GM12873 (cell line): ENCODE measurements around the gene SRA1.

ENCODE experiments used
- TF ChIP-seq, protein P1 (sequence below): IDR thresholded peaks from 2 replicates; pipeline ENCODE4 v1.5.1; 2012; ENCODE audit warnings: low read depth, mild to moderate bottlenecking, moderate library complexity, low read length, control low read depth; ENCODE audit not compliant: insufficient read depth; ENCODE audit errors: missing control alignments

The SRA1 gene

DNA sequence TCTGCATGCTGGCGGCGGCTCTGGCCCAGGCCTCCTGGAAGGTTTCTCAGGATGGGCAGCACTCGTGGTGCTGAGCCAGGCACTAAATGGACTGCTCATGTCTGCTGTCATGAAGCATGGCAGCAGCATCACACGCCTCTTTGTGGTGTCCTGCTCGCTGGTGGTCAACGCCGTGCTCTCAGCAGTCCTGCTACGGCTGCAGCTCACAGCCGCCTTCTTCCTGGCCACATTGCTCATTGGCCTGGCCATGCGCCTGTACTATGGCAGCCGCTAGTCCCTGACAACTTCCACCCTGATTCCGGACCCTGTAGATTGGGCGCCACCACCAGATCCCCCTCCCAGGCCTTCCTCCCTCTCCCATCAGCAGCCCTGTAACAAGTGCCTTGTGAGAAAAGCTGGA is 10.6 kb upstream of the SRA1 start:
- TF ChIP-seq, protein P1, sequence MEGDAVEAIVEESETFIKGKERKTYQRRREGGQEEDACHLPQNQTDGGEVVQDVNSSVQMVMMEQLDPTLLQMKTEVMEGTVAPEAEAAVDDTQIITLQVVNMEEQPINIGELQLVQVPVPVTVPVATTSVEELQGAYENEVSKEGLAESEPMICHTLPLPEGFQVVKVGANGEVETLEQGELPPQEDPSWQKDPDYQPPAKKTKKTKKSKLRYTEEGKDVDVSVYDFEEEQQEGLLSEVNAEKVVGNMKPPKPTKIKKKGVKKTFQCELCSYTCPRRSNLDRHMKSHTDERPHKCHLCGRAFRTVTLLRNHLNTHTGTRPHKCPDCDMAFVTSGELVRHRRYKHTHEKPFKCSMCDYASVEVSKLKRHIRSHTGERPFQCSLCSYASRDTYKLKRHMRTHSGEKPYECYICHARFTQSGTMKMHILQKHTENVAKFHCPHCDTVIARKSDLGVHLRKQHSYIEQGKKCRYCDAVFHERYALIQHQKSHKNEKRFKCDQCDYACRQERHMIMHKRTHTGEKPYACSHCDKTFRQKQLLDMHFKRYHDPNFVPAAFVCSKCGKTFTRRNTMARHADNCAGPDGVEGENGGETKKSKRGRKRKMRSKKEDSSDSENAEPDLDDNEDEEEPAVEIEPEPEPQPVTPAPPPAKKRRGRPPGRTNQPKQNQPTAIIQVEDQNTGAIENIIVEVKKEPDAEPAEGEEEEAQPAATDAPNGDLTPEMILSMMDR = no peak

DNA sequence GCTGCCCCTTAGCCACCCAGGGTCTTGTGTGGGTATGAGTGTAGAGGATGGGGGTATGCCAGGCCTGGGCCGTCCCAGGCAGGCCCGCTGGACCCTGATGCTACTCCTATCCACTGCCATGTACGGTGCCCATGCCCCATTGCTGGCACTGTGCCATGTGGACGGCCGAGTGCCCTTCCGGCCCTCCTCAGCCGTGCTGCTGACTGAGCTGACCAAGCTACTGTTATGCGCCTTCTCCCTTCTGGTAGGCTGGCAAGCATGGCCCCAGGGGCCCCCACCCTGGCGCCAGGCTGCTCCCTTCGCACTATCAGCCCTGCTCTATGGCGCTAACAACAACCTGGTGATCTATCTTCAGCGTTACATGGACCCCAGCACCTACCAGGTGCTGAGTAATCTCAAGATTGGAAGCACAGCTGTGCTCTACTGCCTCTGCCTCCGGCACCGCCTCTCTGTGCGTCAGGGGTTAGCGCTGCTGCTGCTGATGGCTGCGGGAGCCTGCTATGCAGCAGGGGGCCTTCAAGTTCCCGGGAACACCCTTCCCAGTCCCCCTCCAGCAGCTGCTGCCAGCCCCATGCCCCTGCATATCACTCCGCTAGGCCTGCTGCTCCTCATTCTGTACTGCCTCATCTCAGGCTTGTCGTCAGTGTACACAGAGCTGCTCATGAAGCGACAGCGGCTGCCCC is 10.0 kb upstream of the SRA1 start:
- TF ChIP-seq, protein P1 = no peak

DNA sequence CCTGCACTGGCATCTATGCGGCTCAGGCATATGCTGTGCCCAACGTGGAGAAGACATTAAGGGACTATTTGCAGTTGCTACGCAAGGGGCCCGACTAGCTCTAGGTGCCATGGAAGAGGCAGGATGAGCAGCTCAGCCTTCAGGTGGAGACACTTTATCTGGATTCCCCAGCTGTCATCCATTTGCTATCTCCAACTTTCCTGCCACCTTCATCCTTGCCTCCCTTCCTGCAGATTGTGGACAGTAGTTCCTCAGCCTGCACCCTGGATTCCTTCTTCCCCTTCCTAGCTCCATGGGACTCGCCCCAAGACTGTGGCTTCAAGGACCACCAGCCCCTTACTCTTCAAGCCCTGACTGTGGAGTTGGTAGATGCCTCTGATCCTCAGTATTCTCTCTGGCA is 9.4 kb upstream of the SRA1 start:
- TF ChIP-seq, protein P1 = no peak

DNA sequence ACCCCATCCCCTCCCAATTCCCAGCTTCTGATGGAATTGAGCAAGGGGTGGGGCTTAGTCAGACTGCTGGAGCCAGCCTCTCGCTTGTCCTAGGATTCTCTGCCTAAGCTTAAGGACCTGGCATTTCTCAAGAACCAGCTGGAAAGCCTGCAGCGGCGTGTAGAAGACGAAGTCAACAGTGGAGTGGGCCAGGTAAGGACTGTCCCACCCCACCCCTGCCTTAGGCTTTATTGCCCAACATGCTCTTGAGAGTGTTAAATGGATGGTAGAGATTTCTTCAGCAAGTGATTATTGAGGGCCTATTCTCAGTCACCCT is 8.5 kb upstream of the SRA1 start:
- TF ChIP-seq, protein P1 = no peak

DNA sequence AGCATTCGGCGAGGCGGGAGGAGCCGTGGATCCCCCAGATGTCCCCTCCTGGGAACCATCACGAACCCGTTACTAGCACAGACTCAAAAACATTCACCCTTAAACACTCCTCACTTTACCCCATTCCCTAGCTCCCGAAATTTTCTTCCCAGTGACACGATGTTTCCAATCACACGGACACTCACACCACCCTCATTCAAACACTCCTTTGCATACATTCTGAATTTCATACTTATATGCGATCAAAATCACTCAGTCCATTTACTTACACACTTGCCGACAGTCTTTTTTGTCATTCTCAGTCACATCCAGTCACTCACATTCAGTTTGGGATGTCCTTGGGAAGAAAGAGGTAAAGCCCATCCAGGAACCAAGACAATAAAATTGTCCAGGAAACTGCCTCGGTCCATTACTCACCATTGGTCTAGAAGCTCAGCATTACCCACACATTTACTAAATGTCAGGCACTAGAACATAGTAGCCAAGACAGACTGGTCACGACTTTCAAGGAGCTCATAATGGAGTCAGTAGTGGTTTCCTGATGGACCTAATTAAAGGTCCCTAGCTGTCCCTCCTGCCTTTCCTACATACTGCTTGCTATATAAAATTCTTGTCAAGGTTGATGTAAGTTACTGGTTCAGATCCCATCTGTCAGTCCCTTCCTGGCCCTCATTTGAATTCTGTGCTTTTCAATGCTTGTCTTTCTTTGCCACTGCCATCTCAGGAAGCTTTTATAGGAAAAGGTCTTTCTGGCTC is 7.9 kb upstream of the SRA1 start:
- TF ChIP-seq, protein P1 = no peak

DNA sequence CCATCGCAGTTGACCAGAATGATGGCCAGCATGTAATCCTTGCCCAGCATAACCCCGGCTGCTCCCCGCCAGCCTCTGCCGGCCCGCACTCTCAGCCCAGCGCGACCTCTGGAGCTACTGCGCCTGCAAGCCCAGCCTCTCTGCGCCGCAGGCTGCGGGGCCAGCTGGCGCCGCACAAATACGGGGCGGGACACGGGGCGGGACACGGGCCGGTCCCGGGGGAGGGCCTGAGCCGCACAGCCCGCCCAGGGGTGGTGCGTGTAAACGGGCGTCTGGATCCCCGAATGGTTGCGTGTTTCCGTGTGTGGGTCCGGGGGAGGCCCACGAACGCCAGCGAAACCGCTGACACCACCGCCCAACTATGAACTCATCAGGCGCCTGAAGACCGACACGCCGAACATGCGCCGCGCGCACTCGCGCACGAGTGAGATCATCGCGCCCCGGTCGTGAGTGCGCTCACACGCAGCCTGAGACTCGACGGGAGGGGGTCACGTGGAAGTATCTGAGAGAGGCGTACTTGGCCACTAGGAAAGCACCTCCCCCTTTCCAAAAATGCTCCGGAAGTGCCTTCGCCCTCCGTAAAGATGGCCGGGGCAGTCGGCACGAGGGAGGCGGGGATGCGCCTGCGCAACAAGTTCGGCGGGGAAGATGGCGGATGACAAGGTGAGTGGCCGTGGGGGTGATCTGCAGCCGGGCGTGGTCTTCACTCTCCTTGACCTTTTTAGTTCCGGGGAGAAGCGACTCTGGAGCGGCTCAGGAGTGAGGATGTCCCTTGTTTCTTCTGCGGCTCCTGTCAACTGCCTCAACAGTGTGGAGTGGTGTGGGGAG is 7.1 kb upstream of the SRA1 start, which contains the start of the genes APBB3 and SLC35A4:
Gene APBB3, minus strand, starts transcription at position 403 of the 828 bp plus-strand sequence. Its CDS starts 353 bp downstream, at position 50.
Gene SLC35A4, plus strand, starts transcription at position 633 of the 828 bp plus-strand sequence. CDS start 2,342 bp downstream, outside the sequence.
- TF ChIP-seq, protein P1 = no peak

DNA sequence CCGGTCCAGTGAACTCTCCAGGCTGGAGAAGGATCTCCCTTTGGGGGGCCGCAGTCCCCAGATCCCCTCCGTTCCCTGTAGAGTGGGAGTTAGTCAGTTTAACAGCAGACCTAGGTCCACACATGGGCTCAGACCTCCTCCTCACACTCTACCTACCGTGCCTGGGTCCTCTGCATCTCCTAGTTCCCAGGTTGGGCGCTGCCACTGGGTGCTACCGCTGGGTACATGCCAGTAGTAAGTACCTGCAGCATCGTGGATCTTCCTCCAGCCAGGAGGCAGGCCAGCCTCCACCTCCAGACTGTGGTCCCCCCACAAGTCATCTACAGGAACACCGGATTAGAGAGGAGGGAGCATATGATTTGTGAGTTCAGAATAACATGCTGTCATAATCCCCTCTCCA is 6.3 kb upstream of the SRA1 start:
- TF ChIP-seq, protein P1 = no peak
